ENCODE results near the gene CARNS1.

DNA sequence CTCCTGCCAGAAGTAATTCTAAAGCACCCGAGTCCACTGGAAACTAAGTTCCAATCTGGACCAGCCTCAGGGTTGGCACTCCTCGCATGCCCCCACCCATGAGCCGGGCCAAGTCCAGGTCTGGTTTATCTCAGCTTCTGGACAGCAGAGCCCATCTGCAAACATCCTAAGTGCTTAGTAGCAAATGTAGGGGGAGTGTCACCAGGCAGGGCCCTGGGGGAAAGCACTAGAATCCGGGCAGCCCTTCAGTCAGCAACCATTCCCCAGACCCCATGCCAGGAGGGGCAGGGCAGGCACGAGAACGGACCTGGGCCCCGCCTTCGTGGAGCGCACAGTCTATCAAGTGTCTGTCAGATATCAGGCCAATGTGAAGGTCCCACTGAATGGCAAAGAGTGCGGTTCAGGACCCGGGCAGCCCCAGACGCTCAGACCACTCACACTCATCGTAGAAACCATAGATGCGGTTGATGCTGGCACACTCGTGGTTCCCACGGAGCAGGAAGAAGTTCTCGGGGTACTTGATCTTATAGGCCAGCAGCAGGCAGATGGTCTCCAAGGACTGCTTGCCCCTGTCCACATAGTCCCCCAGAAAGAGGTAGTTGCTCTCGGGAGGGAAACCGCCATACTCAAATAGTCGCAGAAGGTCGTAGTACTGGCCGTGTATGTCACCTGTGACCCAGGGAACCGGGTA is 15.1 kb upstream of the CARNS1 start:
- TF ChIP-seq, protein P1, sequence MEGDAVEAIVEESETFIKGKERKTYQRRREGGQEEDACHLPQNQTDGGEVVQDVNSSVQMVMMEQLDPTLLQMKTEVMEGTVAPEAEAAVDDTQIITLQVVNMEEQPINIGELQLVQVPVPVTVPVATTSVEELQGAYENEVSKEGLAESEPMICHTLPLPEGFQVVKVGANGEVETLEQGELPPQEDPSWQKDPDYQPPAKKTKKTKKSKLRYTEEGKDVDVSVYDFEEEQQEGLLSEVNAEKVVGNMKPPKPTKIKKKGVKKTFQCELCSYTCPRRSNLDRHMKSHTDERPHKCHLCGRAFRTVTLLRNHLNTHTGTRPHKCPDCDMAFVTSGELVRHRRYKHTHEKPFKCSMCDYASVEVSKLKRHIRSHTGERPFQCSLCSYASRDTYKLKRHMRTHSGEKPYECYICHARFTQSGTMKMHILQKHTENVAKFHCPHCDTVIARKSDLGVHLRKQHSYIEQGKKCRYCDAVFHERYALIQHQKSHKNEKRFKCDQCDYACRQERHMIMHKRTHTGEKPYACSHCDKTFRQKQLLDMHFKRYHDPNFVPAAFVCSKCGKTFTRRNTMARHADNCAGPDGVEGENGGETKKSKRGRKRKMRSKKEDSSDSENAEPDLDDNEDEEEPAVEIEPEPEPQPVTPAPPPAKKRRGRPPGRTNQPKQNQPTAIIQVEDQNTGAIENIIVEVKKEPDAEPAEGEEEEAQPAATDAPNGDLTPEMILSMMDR (IDR thresholded peaks at IDR 0.05 in 8 of 11, conservative IDR thresholded peaks at IDR 0.05 in 3 of 11) = no peak
- TF ChIP-seq POLR2A (IDR thresholded peaks at IDR 0.05) (no peak), POLR2AphosphoS5 (IDR thresholded peaks at IDR 0.05) (peak in 1 of 3 donors; percentile 10)

Measured in spleen (tissue), 7 donors.